SKM-1 treated with dmso at 0.1 percent for 144 hours (cell line): ENCODE data around the gene TPD52L2.

Experiments
- DNase-seq: peaks from one replicate; lab custom pipeline; 2025; ENCODE audit not compliant: unreplicated experiment; lab: John Stamatoyannopoulos, UW

The TPD52L2 gene

GRCh38 chr20:63864978-63865640, at the start of gene TPD52L2:
Gene TPD52L2 (plus strand): TSS chr20:63865270. CDS start chr20:63865366, 96 bp downstream.
- peak; percentile 98 for DNase-seq

GRCh38 chr20:63815615-63816253, 49.3 kb upstream of the TPD52L2 start:
- no peak for DNase-seq

GRCh38 chr20:63819224-63819921, 45.7 kb upstream of the TPD52L2 start:
- no peak for DNase-seq

GRCh38 chr20:63821811-63822210, 43.3 kb upstream of the TPD52L2 start:
- peak; percentile 36 for DNase-seq

GRCh38 chr20:63822276-63822696, 42.8 kb upstream of the TPD52L2 start:
- peak; percentile 21 for DNase-seq

- no peak for DNase-seq
Observed at GRCh38 chr20:63823691-63824311, 41.3 kb upstream of the TPD52L2 start.

GRCh38 chr20:63825331-63826118, 39.5 kb upstream of the TPD52L2 start:
- DNase-seq = no peak

GRCh38 chr20:63826753-63827152, 38.3 kb upstream of the TPD52L2 start:
- DNase-seq = no peak

GRCh38 chr20:63828124-63828523, 36.9 kb upstream of the TPD52L2 start:
- DNase-seq = no peak

- DNase-seq = no peak
Observed at GRCh38 chr20:63828545-63828944, 36.5 kb upstream of the TPD52L2 start.

- no peak for DNase-seq
Observed at GRCh38 chr20:63828951-63829350, 36.1 kb upstream of the TPD52L2 start.

- no peak for DNase-seq
Observed at GRCh38 chr20:63829603-63829944, 35.5 kb upstream of the TPD52L2 start.

GRCh38 chr20:63829945-63830835, 34.9 kb upstream of the TPD52L2 start:
- DNase-seq = no peak

GRCh38 chr20:63830841-63831588, 34.1 kb upstream of the TPD52L2 start, which contains the start of gene ZBTB46:
Gene ZBTB46 (minus strand): TSS chr20:63831264. CDS start chr20:63790757, 40,507 bp downstream.
- DNase-seq = no peak

GRCh38 chr20:63831646-63831992, 33.5 kb upstream of the TPD52L2 start:
- DNase-seq = no peak

GRCh38 chr20:63831993-63832686, 32.9 kb upstream of the TPD52L2 start:
- DNase-seq = no peak

- no peak for DNase-seq
Observed at GRCh38 chr20:63833776-63834490, 31.1 kb upstream of the TPD52L2 start.

- DNase-seq = no peak
Observed at GRCh38 chr20:63834491-63834880, 30.6 kb upstream of the TPD52L2 start.
